Upper lobe of right lung (tissue), 1 donor: ENCODE measurements around the gene ASB8. TPM values are rescaled to one million over a fixed set of nuclear protein-coding genes. Genes with fewer than 3 reads are reported as not detected.

Experiments used
- ATAC-seq: fragments of 200-7000 bp; cut with Tn5 transposase; one replicate; pipeline ENCODE4 v1.9.1; 2020; ENCODE audit warnings: mild to moderate bottlenecking, moderate library complexity
- DNase-seq: peaks from one replicate; pipeline ENCODE4 v3.0.0-alpha.2; 2020
- H3K27ac ChIP-seq: fragments of 200-600 bp; one replicate; pipeline ENCODE4 v1.8.0; 2022
- H3K27me3 ChIP-seq: fragments of 200-600 bp; one replicate; pipeline ENCODE4 v1.8.0; 2022; ENCODE audit warnings: mild to moderate bottlenecking
- H3K36me3 ChIP-seq: fragments of 200-600 bp; one replicate; pipeline ENCODE4 v1.8.0; 2022
- H3K4me1 ChIP-seq: fragments of 200-600 bp; one replicate; pipeline ENCODE4 v1.8.0; 2022
- H3K4me3 ChIP-seq: fragments of 200-600 bp; one replicate; pipeline ENCODE4 v1.8.0; 2022; ENCODE audit warnings: mild to moderate bottlenecking
- H3K9me3 ChIP-seq: fragments of 200-600 bp; one replicate; pipeline ENCODE4 v1.8.0; 2022
- CTCF ChIP-seq: fragments of 200-600 bp; IDR thresholded peaks from one replicate; pipeline ENCODE4 v1.8.0; 2022; ENCODE audit warnings: antibody characterized with exemption
- intact Hi-C: fragments of 100-400 bp; cut with DNase I; formaldehyde crosslinking; loops from one replicate; pipeline ENCODE4 v1.11.0; 2022
- total RNA-seq: library from RNA; stranded (reverse); fragmentation: NEBNext Ultra II Directional; extraction: Animal tissue kit (Norgen Biotek cat#: 25700); gene quantifications from one replicate; pipeline ENCODE4 v1.2.1, GENCODE V29; 2021
- donor health status: DM: no; HTN: yes; CAD: no; lungs with severe emphysema.

Gene ASB8
- total RNA-seq, 1 donor from 2014 or later, result 34.5 TPM

DNA sequence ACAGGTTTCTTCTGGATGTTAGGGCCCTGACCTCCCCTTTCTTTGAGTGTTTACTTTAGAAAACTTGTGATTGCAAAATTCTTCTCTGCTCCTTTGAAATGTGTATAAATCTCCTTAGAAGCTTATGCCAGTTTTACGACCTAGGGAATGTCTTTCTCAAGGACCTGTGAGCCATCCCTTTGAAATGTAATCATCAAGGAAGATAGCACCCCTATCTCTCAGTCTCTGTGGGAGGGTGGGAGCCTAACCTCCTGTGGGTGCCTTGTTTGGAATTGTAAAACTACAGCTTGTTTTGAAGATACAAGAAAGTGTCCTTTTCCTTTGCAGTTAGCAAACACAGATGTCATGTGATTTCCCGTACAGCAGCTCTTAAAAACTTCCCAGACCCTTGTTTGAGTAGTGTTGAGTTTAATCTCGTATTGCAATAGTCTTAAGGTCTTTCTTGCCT lies 42.5 kb upstream of the ASB8 start:
- H3K27me3 ChIP-seq, result no peaks in the 10 kb centered on the region
- ATAC-seq, result peak; percentile 14
- H3K4me1 ChIP-seq, result peaks cover 31% of the 10 kb centered on the region
- peak overlapping the region; percentile 80 for H3K4me3 ChIP-seq
- intact Hi-C loops, result no loop called here
- peak overlapping the region; percentile 100 for H3K27ac ChIP-seq
- no peaks in the 10 kb centered on the region for H3K36me3 ChIP-seq
- TF ChIP-seq CTCF, result no peak
- no peaks in the 10 kb centered on the region for H3K9me3 ChIP-seq
- no peak for DNase-seq

GRCh38 chr12:48198985-48199384 lies 41.7 kb upstream of the ASB8 start:
- Histone ChIP-seq H3K36me3 (no peaks in the 10 kb centered on the region), H3K4me3 (peak overlapping the region; percentile 80), H3K27ac (peak overlapping the region; percentile 100), H3K9me3 (no peaks in the 10 kb centered on the region), H3K27me3 (no peaks in the 10 kb centered on the region), H3K4me1 (peaks cover 31% of the 10 kb centered on the region)
- DNase-seq, result no peak
- no peak for ATAC-seq
- intact Hi-C loops, result no loop called here
- TF ChIP-seq CTCF, result no peak

GRCh38 chr12:48198672-48198971 lies 41.3 kb upstream of the ASB8 start:
- no peak for TF ChIP-seq CTCF
- peak; percentile 18 for ATAC-seq
- Histone ChIP-seq H3K9me3 (no peaks in the 10 kb centered on the region), H3K27ac (peak overlapping the region; percentile 100), H3K36me3 (no peaks in the 10 kb centered on the region), H3K27me3 (no peaks in the 10 kb centered on the region), H3K4me3 (peak overlapping the region; percentile 80), H3K4me1 (peaks cover 31% of the 10 kb centered on the region)
- DNase-seq, result peak; percentile 80
- intact Hi-C loops, result no loop called here

DNA sequence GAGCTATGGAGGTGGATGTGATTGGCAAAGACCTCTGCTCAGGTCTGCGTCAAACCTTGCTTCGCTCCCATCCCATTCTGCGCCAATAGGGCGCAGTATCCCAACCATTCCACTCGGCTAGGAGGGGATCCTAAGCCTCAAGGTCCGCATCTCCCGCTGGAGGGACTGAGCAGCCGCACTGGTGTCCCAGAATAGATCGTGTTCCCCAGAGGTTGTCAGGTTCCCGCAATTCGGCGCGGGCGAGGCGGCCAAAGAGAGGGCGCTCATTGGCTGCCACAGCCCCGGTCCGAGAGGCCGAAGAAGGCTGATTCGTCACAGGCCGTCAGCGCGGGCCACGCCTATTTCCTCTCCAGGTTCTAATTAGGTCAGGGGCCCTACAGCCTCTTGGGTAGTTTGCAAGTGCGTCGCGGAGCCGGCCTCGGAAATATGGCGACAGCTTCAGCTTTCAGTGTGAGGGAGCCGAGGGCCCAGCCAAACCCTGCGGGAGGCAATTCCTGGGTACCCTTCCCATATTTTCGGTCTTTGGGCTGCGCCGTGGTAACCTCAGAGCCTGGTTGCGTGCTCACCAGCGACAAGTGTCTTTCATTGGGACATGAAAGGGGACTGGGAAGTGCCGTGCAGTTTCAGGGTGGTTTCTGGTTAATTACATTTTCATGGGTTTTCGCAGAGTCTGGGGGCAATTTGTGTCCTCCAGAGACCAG lies 40.8 kb upstream of the ASB8 start:
- peak overlapping the region; percentile 100 for H3K27ac ChIP-seq
- H3K4me3 ChIP-seq, result peak overlapping the region; percentile 80
- peak; percentile 96 for ATAC-seq
- intact Hi-C loops, result no loop called here
- no peak for TF ChIP-seq CTCF
- H3K36me3 ChIP-seq, result no peaks in the 10 kb centered on the region
- H3K4me1 ChIP-seq, result peaks cover 31% of the 10 kb centered on the region
- H3K27me3 ChIP-seq, result no peaks in the 10 kb centered on the region
- H3K9me3 ChIP-seq, result no peaks in the 10 kb centered on the region
- peak; percentile 99 for DNase-seq

DNA sequence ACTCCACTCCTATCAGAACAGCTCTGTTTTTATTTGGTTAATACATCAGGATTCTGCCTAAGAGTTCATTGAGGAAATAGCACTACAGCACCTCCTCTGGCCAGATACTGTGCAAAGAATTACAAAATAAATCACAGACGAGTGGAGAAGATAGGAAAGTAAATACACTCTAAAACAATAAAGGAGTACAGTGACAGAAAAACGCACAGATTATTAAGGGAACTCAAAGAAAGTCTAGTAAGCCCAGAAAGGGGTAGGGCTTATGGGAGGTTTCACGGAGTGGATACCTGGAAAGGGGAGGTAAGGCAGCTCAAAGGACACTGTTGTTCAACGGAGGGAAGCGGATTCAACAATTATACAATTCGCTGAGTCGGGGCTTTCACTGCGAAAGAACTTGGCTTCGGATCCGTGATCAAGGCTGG lies 40.2 kb upstream of the ASB8 start:
- intact Hi-C loops, result no loop called here
- DNase-seq, result no peak
- H3K27ac ChIP-seq, result peak overlapping the region; percentile 100

More for the DNA sequence above, 40.2 kb upstream of the ASB8 start:
- Histone ChIP-seq H3K27me3 (no peaks in the 10 kb centered on the region), H3K4me3 (peak overlapping the region; percentile 80), H3K9me3 (no peaks in the 10 kb centered on the region), H3K4me1 (peaks cover 34% of the 10 kb centered on the region), H3K36me3 (no peaks in the 10 kb centered on the region)
- ATAC-seq, result peak; percentile 49
- TF ChIP-seq CTCF, result peak; percentile 53
